Stimulated activated CD4-positive, alpha-beta T cell treated with anti-CD3 and anti-CD28 coated beads, Interleukin-15, amount 100 ng/mL, for 24 hours (primary cell): ENCODE measurements around the gene VRK3.

Experiments
- DNase-seq: peaks from one replicate; pipeline ENCODE4 v3.0.0-alpha.2; 2020

VRK3 gene

GRCh38 chr19:50030225-50030624 is 5.1 kb upstream of the VRK3 start:
- DNase-seq, result no peak

- DNase-seq, result no peak
Observed at GRCh38 chr19:50026550-50026906, 1.4 kb upstream of the VRK3 start.

GRCh38 chr19:50025794-50026549 is 800 bp upstream of the VRK3 start, which contains the start of gene ZNF473:
TSS of gene ZNF473 (plus strand) at chr19:50026005. CDS start at chr19:50031083, 5,078 bp downstream.
- peak; percentile 92 for DNase-seq

- no peak for DNase-seq
Observed at GRCh38 chr19:50024719-50025021, 502 bp downstream of the VRK3 start.

GRCh38 chr19:50022823-50023222 is 2.3 kb downstream of the VRK3 start:
- DNase-seq, result no peak

- no peak for DNase-seq
Observed at GRCh38 chr19:50020481-50020880, 4.7 kb downstream of the VRK3 start.

- no peak for DNase-seq
Observed at GRCh38 chr19:50016225-50016807, 8.9 kb downstream of the VRK3 start.

- DNase-seq, result peak; percentile 24
Observed at GRCh38 chr19:50008532-50008931, 16.6 kb downstream of the VRK3 start.

- no peak for DNase-seq
Observed at GRCh38 chr19:50007947-50008346, 17.2 kb downstream of the VRK3 start.

- DNase-seq, result no peak
Observed at GRCh38 chr19:50007170-50007569, 18.0 kb downstream of the VRK3 start.

GRCh38 chr19:50005428-50005827 is 19.7 kb downstream of the VRK3 start:
- peak; percentile 24 for DNase-seq

- peak; percentile 56 for DNase-seq
Observed at GRCh38 chr19:50003810-50004419, 21.3 kb downstream of the VRK3 start.

GRCh38 chr19:50003254-50003788 is 21.9 kb downstream of the VRK3 start:
- no peak for DNase-seq

GRCh38 chr19:50002386-50002960 is 22.7 kb downstream of the VRK3 start:
- no peak for DNase-seq

GRCh38 chr19:50001775-50002174 is 23.4 kb downstream of the VRK3 start:
- DNase-seq, result no peak

GRCh38 chr19:50000841-50001557 is 24.2 kb downstream of the VRK3 start:
- no peak for DNase-seq

- DNase-seq, result peak; percentile 21
Observed at GRCh38 chr19:50000038-50000840, 24.9 kb downstream of the VRK3 start.

- DNase-seq, result no peak
Observed at GRCh38 chr19:49999371-50000010, 25.7 kb downstream of the VRK3 start.

- DNase-seq, result peak; percentile 26
Observed at GRCh38 chr19:49997709-49998108, 27.5 kb downstream of the VRK3 start.

- peak; percentile 50 for DNase-seq
Observed at GRCh38 chr19:49988433-49988832, 36.7 kb downstream of the VRK3 start.

GRCh38 chr19:49988007-49988406 is 37.2 kb downstream of the VRK3 start:
- DNase-seq, result no peak
